Panc1 (cell line): ENCODE results near the gene FAM229A.

ENCODE experiments used
- POLR2AphosphoS5 ChIP-seq: IDR thresholded peaks from 2 replicates; pipeline ENCODE4 v1.6.1; 2012; ENCODE audit warnings: mild to moderate bottlenecking, low read depth, low read length, moderate library complexity
- TF ChIP-seq, protein P1 (sequence below): fragments of 450-650 bp; IDR thresholded peaks from 2 replicates; pipeline ENCODE4 v1.5.1; 2017; ENCODE audit warnings: mild to moderate bottlenecking

GRCh38 chr1:32338637-32339145 is 23.6 kb downstream of the FAM229A start:
- TF ChIP-seq, protein P1, sequence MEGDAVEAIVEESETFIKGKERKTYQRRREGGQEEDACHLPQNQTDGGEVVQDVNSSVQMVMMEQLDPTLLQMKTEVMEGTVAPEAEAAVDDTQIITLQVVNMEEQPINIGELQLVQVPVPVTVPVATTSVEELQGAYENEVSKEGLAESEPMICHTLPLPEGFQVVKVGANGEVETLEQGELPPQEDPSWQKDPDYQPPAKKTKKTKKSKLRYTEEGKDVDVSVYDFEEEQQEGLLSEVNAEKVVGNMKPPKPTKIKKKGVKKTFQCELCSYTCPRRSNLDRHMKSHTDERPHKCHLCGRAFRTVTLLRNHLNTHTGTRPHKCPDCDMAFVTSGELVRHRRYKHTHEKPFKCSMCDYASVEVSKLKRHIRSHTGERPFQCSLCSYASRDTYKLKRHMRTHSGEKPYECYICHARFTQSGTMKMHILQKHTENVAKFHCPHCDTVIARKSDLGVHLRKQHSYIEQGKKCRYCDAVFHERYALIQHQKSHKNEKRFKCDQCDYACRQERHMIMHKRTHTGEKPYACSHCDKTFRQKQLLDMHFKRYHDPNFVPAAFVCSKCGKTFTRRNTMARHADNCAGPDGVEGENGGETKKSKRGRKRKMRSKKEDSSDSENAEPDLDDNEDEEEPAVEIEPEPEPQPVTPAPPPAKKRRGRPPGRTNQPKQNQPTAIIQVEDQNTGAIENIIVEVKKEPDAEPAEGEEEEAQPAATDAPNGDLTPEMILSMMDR: no peak
- no peak for TF ChIP-seq POLR2AphosphoS5
